ENCODE measurements around the gene CHST7.
"Not testable (repeated sequence)": the region's sequence is repeated elsewhere in the genome, so short reads cannot be mapped to it uniquely, and the experiment has no call there.

The CHST7 gene

GRCh38 chrX:46573331-46573891 is at the start of gene CHST7:
Gene CHST7 (plus strand): TSS chrX:46573765. CDS start chrX:46573932, 167 bp downstream.
- DNase-seq (ENCODE audit: low read depth): no peak

GRCh38 chrX:46528640-46529039 is 44.9 kb upstream of the CHST7 start:
- DNase-seq (ENCODE audit: low read depth): not testable (repeated sequence)

GRCh38 chrX:46529740-46530403 is 43.7 kb upstream of the CHST7 start:
- not testable (repeated sequence) for DNase-seq (ENCODE audit: low read depth)

DNA sequence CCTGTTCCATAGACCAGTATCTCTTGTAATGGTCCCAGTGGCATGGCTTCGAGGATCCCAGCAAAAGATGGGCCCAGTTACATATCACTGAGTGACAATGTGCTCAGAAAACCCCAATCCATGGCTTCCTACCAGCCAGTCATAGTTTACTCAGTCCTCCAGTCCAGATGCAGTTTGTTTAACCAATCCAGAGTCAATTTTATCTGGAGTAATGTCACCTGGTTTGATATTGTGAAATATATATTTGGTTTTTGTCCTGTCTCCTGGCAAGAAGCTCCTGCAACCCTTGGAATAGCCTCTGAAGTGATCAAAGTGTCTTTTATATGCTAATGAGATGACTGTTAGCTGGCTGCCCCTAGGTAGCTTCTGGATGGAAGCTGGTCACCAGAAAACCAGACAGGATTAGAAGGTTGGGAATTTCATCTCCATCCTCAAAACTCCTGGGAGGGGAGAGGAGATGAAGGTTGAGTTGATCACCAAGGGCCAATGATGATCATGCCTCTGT is 43.1 kb upstream of the CHST7 start:
- not testable (repeated sequence) for DNase-seq (ENCODE audit: low read depth)

DNA sequence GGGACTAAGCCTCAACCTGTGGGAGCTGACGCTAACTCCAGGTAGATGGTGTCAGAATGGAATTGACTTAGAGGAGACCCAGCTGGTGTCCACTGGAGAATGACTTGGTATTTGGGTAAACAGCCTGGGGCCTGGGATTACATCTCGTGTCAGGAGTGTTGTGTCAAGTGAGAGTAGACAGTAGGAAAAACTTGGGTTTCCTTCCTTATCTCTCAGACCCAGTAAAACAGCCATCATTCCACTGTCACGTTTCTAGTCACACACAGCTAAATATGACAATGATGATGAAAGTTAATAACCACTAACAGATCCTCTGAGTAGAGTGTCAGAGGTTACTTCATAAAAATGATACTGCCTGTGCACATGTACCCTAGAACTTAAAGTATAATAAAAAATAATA is 42.1 kb upstream of the CHST7 start:
- DNase-seq (ENCODE audit: low read depth): no peak

- no peak for DNase-seq (ENCODE audit: low read depth)
Measured at GRCh38 chrX:46543441-46543840, 30.1 kb upstream of the CHST7 start.

DNA sequence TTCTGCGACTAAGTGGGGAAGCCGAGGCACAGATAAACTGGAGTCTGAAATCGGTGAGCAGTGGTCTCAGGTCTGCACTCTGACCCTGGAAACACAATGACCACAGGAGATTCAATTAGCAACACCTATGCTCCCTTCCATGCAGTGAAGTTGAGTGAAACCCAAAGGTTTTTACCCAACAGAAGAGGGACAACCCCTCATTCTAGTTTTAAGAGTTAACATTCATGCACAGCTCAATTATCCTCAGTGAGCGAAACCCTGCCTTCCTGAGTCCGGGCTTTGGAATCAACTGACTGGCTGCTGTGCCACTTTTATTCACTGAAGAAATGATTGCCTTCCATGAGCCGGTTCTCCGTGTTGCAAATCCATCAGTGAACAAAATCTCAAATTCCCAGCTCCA is 29.0 kb upstream of the CHST7 start:
- DNase-seq (ENCODE audit: low read depth): not testable (repeated sequence)

GRCh38 chrX:46545111-46546005 is 28.2 kb upstream of the CHST7 start, which contains the start of gene ZNF674:
Gene ZNF674 (minus strand): TSS chrX:46545421. CDS start chrX:46542087, 3,334 bp downstream.
- peak; percentile 82 for DNase-seq (ENCODE audit: low read depth)

DNA sequence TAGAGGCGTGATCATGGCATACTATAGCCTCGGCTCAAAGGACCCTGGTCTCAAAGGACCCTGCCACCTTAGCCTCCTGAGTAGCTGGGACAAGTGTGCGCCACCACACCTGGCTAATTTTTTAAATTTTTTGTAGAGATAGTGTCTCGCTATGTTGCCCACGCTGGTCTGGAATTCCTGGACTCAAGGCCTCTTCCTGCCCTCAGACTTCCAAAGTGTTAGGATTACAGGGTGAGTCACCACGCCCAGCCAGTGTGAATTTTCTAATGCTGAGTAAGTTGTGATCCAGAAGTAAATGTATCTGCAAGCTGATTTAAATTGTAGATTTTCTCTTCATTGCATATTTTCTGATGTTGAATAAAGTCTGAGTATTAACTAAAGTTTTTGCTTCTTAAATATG is 25.7 kb upstream of the CHST7 start:
- peak; percentile 17 for DNase-seq (ENCODE audit: low read depth)

DNA sequence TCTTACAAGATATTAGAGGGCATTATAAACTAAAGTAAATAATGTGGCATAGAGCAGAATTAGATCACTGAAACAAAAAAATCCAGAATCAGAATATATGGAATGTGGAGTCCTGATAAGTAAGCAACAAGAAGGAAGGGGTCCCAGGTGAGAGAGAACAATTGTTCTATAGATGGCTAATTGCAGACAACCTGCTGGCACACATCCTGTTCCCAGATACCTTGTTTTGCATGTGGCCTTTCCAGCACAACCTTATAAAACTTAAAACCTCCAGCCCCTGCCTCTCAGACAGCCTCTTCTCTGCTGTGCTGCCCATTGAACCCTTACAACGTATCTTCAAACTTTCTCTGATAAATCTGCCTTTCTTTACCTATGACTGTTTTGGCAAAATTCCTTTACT is 23.7 kb upstream of the CHST7 start:
- no peak for DNase-seq (ENCODE audit: low read depth)

- no peak for DNase-seq (ENCODE audit: low read depth)
Measured at GRCh38 chrX:46551494-46552128, 22.0 kb upstream of the CHST7 start.

DNA sequence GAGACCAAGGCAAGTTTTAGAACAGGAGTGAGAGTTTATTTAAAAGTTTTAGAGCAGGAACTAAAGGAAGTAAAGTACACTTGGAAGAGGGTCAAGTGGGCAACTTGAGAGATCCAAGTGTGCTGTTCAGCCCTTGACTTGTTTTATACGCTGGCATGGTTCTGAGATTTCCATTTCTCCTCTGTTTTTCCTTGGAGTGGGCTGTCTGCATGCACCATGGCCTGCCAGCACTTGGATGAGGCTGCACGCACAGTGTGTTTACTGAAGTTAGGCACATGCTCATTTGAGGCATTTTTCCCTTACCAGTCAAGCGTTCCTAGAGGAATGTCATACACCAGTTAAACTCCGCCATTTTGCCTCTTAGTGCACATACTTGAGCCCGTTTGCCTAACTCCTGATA is 19.6 kb upstream of the CHST7 start:
- DNase-seq (ENCODE audit: low read depth): no peak

GRCh38 chrX:46554942-46555341 is 18.6 kb upstream of the CHST7 start:
- DNase-seq (ENCODE audit: low read depth): no peak

- no peak for DNase-seq (ENCODE audit: low read depth)
Measured at GRCh38 chrX:46559062-46559461, 14.5 kb upstream of the CHST7 start.

- no peak for DNase-seq (ENCODE audit: low read depth)
Measured at GRCh38 chrX:46561824-46562657, 11.5 kb upstream of the CHST7 start.

DNA sequence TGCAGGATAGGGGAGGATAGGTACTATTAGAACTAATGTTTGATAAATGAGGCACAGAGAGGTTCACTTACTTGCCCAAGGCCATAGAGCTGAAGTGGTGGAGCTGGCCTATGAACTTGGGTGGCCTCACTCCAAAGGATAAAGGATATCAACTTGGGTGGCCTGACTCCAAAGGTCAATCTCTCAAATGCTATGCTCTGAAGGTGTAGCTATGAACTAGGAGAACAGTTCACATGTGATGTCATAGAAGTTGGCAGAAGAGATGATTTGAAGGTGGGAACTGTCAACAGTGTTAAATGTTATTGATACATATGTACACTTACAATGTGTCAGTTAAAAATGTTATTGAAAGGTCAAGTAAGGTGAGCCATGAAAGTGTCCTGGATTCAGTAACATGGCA is 6.2 kb upstream of the CHST7 start:
- DNase-seq (ENCODE audit: low read depth): no peak

GRCh38 chrX:46569621-46570020 is 3.9 kb upstream of the CHST7 start:
- no peak for DNase-seq (ENCODE audit: low read depth)

GRCh38 chrX:46571423-46572339 is 1.9 kb upstream of the CHST7 start:
- DNase-seq (ENCODE audit: low read depth): no peak

DNA sequence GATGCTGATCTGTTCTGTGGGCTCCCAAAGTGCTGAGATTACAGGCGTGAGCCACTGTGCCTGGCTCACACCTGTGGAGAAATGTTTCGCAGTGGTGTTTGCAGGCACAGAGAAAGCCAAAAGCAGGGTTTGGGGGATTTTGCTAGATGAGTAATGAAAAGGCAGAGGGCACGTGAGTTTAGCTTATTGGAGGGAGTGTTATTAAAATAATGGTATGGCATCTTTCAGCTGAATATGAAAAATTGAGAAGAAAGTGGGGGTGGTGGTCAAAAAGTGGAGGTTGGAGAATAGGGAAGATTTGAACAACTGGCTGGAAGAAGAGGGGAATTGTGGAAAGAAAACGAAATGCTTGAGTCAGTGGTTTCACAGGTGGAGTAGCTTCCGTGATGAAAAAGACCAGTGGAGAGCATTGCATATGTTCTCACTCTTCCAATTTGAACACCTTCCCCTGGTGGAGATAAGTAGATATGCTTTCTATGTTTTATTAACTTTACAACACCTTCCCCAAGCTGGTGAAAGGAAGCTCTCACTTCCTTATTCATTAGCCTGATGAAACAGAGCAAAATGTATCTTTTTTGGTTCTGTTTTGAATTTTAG is 1.1 kb upstream of the CHST7 start:
- no peak for DNase-seq (ENCODE audit: low read depth)

All from fibroblast of the conjunctiva (primary cell).